ENCODE results near the gene FER. TPM values are rescaled to one million over a fixed set of nuclear protein-coding genes. Genes with fewer than 3 reads are reported as not detected.

The FER gene
- total RNA-seq, 1 donor from 2014 or later, result 19.2 TPM

GRCh38 chr5:108743846-108744245, 3.9 kb upstream of the FER start:
- Histone ChIP-seq H3K27ac (no peak overlapping the region), H3K9me3 (no peaks in the 10 kb centered on the region), H3K4me3 (no peak overlapping the region), H3K27me3 (no peaks in the 10 kb centered on the region), H3K36me3 (no peaks in the 10 kb centered on the region), H3K4me1 (no peaks in the 10 kb centered on the region)
- TF ChIP-seq POLR2A (IDR thresholded peaks at IDR 0.05), result no peak
- no peak for TF ChIP-seq POLR2AphosphoS5 (IDR thresholded peaks at IDR 0.05; ENCODE audit: insufficient read depth in 1 of 2, low read depth in 1 of 2)
- no peak for TF ChIP-seq CTCF (IDR thresholded peaks at IDR 0.05)
- no peak for DNase-seq (ENCODE audit: extremely low spot score in 2 of 2)
- intact Hi-C loops (cut with DNase I), result no loop called here

- no peak for DNase-seq (ENCODE audit: extremely low spot score in 2 of 2)
- peak overlapping the region; percentile 77 to 86 for H3K4me3 ChIP-seq
- peaks cover 6% of the 10 kb centered on the region for H3K4me1 ChIP-seq
- intact Hi-C loops (cut with DNase I), result no loop called here
- no peak for TF ChIP-seq CTCF (IDR thresholded peaks at IDR 0.05)
- no peak for TF ChIP-seq POLR2A (IDR thresholded peaks at IDR 0.05)
- no peak for TF ChIP-seq POLR2AphosphoS5 (IDR thresholded peaks at IDR 0.05; ENCODE audit: insufficient read depth in 1 of 2, low read depth in 1 of 2)
- no peaks in the 10 kb centered on the region for H3K9me3 ChIP-seq
- H3K36me3 ChIP-seq, result no peaks in the 10 kb centered on the region
- no peaks in the 10 kb centered on the region for H3K27me3 ChIP-seq
- H3K27ac ChIP-seq, result peak overlapping the region; percentile 95
Measured at GRCh38 chr5:108747111-108747773, 455 bp upstream of the FER start.

- Histone ChIP-seq H3K9me3 (no peaks in the 10 kb centered on the region), H3K4me3 (peak overlapping the region; percentile 77 to 86), H3K27me3 (no peaks in the 10 kb centered on the region), H3K27ac (peak overlapping the region; percentile 95), H3K4me1 (peaks cover 6% of the 10 kb centered on the region), H3K36me3 (no peaks in the 10 kb centered on the region)
- peak; percentile 87 to 100 for TF ChIP-seq POLR2AphosphoS5 (IDR thresholded peaks at IDR 0.05; ENCODE audit: insufficient read depth in 1 of 2, low read depth in 1 of 2)
- TF ChIP-seq CTCF (IDR thresholded peaks at IDR 0.05), result peak in 1 of 3 experiments; percentile 7
- TF ChIP-seq POLR2A (IDR thresholded peaks at IDR 0.05), result peak; percentile 54 to 98
- peak; percentile 100 for DNase-seq (ENCODE audit: extremely low spot score in 2 of 2)
- intact Hi-C loops (cut with DNase I), result loop anchor here (2.0 kb wide), 1 partner anchor 20 kb away; no protein-coding TSS in a partner anchor
Measured at GRCh38 chr5:108748401-108749127, 867 bp downstream of the FER start.

GRCh38 chr5:108749128-108749861, 1.6 kb downstream of the FER start:
- no peaks in the 10 kb centered on the region for H3K9me3 ChIP-seq
- peak in 1 of 2 donors; percentile 92 for DNase-seq (ENCODE audit: extremely low spot score in 2 of 2)
- no peaks in the 10 kb centered on the region for H3K27me3 ChIP-seq
- H3K4me1 ChIP-seq, result peaks cover 6% of the 10 kb centered on the region
- H3K36me3 ChIP-seq, result no peaks in the 10 kb centered on the region
- H3K27ac ChIP-seq, result peak overlapping the region; percentile 95
- TF ChIP-seq POLR2A (IDR thresholded peaks at IDR 0.05) (no peak), CTCF (IDR thresholded peaks at IDR 0.05) (no peak), POLR2AphosphoS5 (IDR thresholded peaks at IDR 0.05; ENCODE audit: insufficient read depth in 1 of 2, low read depth in 1 of 2) (no peak)
- peak overlapping the region; percentile 77 to 86 for H3K4me3 ChIP-seq
- intact Hi-C loops (cut with DNase I), result loop anchor here (2.0 kb wide), 1 partner anchor 20 kb away; no protein-coding TSS in a partner anchor
